Body of pancreas (tissue), 4 donors: Measurements from ENCODE around the gene UBE2E2.

Experiments used
- POLR2A ChIP-seq, 3 donors: fragments of 450-650 bp; IDR thresholded peaks; one replicate each; pipeline ENCODE4 v1.6.1; 2016; ENCODE audit warnings: antibody characterized with exemption in 3 of 3, mild to moderate bottlenecking in 2 of 3
- TF ChIP-seq, protein P1 (sequence below), 7 experiments: fragments of 450-650 bp in 4 of 7; fragments of 200-600 bp in 3 of 7; sonication (generic) in 3 of 7; IDR thresholded peaks; one replicate each; pipeline ENCODE4 v1.5.1; 2016 to 2019; ENCODE audit warnings: antibody characterized with exemption in 7 of 7

- TF ChIP-seq, protein P1, sequence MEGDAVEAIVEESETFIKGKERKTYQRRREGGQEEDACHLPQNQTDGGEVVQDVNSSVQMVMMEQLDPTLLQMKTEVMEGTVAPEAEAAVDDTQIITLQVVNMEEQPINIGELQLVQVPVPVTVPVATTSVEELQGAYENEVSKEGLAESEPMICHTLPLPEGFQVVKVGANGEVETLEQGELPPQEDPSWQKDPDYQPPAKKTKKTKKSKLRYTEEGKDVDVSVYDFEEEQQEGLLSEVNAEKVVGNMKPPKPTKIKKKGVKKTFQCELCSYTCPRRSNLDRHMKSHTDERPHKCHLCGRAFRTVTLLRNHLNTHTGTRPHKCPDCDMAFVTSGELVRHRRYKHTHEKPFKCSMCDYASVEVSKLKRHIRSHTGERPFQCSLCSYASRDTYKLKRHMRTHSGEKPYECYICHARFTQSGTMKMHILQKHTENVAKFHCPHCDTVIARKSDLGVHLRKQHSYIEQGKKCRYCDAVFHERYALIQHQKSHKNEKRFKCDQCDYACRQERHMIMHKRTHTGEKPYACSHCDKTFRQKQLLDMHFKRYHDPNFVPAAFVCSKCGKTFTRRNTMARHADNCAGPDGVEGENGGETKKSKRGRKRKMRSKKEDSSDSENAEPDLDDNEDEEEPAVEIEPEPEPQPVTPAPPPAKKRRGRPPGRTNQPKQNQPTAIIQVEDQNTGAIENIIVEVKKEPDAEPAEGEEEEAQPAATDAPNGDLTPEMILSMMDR (IDR thresholded peaks at IDR 0.05), result no peak
- TF ChIP-seq POLR2A (IDR thresholded peaks at IDR 0.05), result no peak
Measured at GRCh38 chr3:23459465-23459864, 256.3 kb downstream of the UBE2E2 start.
